SJCRH30 (cell line): ENCODE results near the gene SEMA6A. TPM values are rescaled to one million over a fixed set of nuclear protein-coding genes. Genes with fewer than 3 reads are reported as not detected.
"Not testable (repeated sequence)": the region's sequence is repeated elsewhere in the genome, so short reads cannot be mapped to it uniquely, and the experiment has no call there.

ENCODE experiments used
- DNase-seq, 2 experiments: peaks; one replicate each; pipeline ENCODE4 v3.0.0-alpha.2; 2015 to 2020
- H3K27ac ChIP-seq: fragments of 250-450 bp; sonication (Bioruptor Pico); 2 replicates; pipeline ENCODE4 v1.5.1; 2020; ENCODE audit warnings: mild to moderate bottlenecking, moderate library complexity
- H3K27me3 ChIP-seq: fragments of 250-450 bp; sonication (Bioruptor Pico); 2 replicates; pipeline ENCODE4 v1.5.1; 2020; ENCODE audit warnings: mild to moderate bottlenecking, moderate library complexity
- H3K36me3 ChIP-seq: fragments of 250-450 bp; sonication (Bioruptor Pico); 2 replicates; pipeline ENCODE4 v1.5.1; 2020; ENCODE audit warnings: mild to moderate bottlenecking, moderate library complexity
- H3K4me1 ChIP-seq: fragments of 250-450 bp; sonication (Bioruptor Pico); 2 replicates; pipeline ENCODE4 v1.5.1; 2020; ENCODE audit warnings: mild to moderate bottlenecking, moderate library complexity
- H3K4me3 ChIP-seq: fragments of 250-450 bp; sonication (Bioruptor Pico); 2 replicates; pipeline ENCODE4 v1.5.1; 2020; ENCODE audit warnings: mild to moderate bottlenecking, moderate library complexity
- H3K9me3 ChIP-seq: fragments of 250-450 bp; sonication (Bioruptor Pico); replicated peaks from 2 replicates; pipeline ENCODE4 v1.5.1; 2020; ENCODE audit warnings: mild to moderate bottlenecking, moderate library complexity
- total RNA-seq: library from RNA; depleted of rRNA; stranded (reverse); fragments of >200 nt; shearing (Covaris generic); gene quantifications from 2 replicates; pipeline ENCODE4 v1.2.3, GENCODE V29; 2014

Gene SEMA6A
- total RNA-seq, 1 experiment from 2014 or later = 63.2 TPM

DNA sequence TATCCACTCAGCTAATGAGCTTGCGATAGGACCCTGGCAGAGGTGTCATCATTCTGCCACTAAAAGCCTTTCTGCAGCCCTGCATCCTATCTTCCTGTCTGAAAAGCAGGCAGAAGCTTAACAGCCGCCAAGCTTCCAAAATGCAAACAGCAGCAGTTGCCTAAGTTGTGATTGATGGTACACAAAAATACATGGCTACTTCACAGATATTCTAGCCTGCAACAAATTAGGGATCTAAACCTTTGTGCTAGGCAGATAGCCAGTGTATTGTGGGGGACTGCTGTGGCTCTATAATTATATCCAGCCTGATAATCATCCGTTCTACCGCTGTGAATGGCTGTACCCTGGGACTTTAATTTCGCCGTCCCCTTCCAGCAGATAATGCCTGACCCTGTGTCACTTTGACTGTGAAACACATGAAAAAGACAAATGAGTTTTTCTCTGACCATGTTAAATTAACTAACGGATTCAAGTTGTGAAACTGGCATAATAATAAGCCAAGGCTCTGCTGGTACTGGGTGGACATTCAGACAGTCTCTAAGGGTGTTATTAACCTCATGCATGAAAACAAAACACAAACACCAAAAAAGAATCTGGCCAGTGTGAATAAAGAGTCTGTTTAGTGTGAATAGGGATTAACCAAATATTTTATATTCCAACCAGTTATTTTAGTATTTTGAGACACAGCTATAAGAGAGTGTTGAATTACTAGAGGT is 45.9 kb downstream of the SEMA6A start:
- H3K9me3 ChIP-seq = no peaks in the 10 kb centered on the region
- no peak overlapping the region for H3K4me3 ChIP-seq
- DNase-seq = no peak
- H3K27me3 ChIP-seq = no peaks in the 10 kb centered on the region
- H3K4me1 ChIP-seq = peaks cover 27% of the 10 kb centered on the region
- H3K36me3 ChIP-seq = peaks cover 4% of the 10 kb centered on the region; the same call in 1 of the 2 replicates
- no peak overlapping the region for H3K27ac ChIP-seq

DNA sequence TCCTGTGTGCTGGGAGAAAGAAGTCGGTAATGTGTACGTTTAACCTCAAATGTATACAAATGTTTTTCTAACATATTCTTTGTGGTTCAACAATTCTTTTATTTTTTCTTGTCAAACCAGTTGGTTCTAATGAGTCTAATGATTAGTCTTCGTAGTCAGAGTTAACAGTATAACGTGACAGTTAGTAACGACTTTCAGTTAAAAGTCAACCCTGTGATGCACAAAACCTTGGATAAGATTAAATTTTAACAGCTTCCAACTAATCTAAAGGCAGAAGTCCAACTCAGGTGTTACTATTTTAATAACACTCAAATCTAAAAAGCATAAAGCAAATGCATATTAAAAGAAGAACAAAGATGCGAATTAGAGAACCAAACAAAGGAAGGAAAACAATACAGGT is 47.0 kb downstream of the SEMA6A start:
- Histone ChIP-seq H3K9me3 (no peaks in the 10 kb centered on the region), H3K27ac (no peak overlapping the region), H3K4me3 (no peak overlapping the region), H3K4me1 (peaks cover 16% of the 10 kb centered on the region), H3K36me3 (peaks cover 4% of the 10 kb centered on the region; the same call in 1 of the 2 replicates), H3K27me3 (no peaks in the 10 kb centered on the region)
- DNase-seq = no peak

- Histone ChIP-seq H3K27me3 (no peaks in the 10 kb centered on the region), H3K9me3 (no peaks in the 10 kb centered on the region), H3K27ac (no peak overlapping the region), H3K36me3 (peaks cover 4% of the 10 kb centered on the region; the same call in 1 of the 2 replicates), H3K4me3 (no peak overlapping the region), H3K4me1 (peaks cover 21% of the 10 kb centered on the region)
- DNase-seq = no peak
Observed at GRCh38 chr5:116525674-116526073, 48.9 kb downstream of the SEMA6A start.

DNA sequence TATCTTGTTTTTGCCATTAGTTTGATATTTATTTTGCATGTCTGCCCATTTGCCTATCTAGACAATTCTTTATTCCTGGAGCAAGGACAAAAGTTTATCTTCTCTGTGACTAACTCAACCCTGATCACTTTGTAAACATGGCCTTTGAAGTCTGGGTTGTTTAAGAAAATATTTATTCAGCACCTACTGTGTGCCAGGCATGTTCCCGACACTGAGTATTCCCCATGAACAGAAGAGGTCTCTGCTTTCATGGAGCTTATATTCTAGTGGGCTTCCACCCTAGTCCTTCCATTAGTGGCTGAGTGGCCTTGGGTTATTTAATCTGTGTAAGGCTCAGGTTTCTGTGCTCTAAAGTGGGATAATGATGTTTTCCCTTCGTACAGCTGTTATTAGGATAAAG is 49.7 kb downstream of the SEMA6A start:
- H3K9me3 ChIP-seq = no peaks in the 10 kb centered on the region
- no peak overlapping the region for H3K4me3 ChIP-seq
- peaks cover 4% of the 10 kb centered on the region; the same call in 1 of the 2 replicates for H3K36me3 ChIP-seq
- no peaks in the 10 kb centered on the region for H3K27me3 ChIP-seq
- peak in 1 of 2 experiments; percentile 63 for DNase-seq
- no peak overlapping the region for H3K27ac ChIP-seq
- H3K4me1 ChIP-seq = peaks cover 22% of the 10 kb centered on the region

DNA sequence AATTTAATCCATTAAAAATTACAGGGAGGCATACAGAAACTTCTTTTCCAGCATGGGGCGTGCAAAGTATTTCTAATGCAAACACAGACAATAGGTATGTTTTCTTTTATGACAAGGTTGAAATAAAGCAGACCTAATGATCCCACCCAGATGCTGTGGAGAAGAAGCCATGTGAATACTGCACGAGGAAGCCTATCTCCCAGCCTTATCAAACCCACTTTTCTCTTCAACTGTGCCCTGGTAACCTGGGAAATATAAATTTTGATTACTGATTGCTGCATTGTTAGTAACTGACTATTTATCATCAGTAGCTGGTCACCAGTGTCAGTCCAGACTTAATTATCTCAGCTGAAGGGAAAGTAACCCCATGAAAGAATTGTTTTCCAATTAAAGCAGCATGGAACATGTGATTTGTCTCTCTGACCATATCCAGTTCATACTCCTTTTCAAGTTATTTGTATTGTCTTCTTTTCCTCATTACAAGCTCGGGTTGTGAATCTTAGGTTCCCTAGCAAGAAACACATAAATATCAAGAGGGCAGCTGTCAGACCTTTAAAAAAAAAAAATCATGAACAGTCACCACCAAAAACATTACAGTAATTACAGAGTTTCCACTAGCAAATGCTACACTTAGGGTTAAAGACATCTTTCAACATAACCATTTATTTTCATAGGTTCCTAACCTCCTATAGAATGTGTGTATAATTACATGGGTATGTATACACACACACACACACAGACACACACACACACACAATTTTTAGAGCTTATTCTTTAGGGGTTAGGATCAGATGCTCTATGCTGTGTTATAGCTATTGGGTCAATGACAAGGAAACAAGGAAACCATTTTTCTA is 50.3 kb downstream of the SEMA6A start:
- H3K27ac ChIP-seq = no peak overlapping the region
- H3K36me3 ChIP-seq = peaks cover 1% of the 10 kb centered on the region; the same call in 1 of the 2 replicates
- no peaks in the 10 kb centered on the region for H3K27me3 ChIP-seq
- DNase-seq = no peak
- H3K4me1 ChIP-seq = peaks cover 22% of the 10 kb centered on the region
- no peaks in the 10 kb centered on the region for H3K9me3 ChIP-seq
- H3K4me3 ChIP-seq = no peak overlapping the region

DNA sequence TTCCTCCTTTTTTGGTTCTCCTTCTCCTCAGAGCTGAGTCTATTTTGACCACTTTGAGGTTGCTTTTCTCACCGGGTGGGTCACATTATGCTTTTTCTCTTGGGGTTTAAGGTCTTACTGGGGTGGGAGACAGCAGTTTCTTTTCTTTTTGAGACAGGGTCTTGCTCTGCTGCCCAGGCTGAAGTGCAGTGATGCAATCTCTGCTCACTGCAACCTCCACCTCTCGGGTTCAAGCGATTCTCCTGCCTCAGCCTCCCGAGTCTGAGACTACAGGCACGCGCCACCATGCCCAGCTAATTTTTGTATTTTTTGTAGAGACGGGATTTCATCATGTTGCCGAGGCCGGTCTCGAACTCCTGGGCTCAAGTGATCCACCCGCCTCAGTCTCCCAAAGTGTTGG is 51.4 kb downstream of the SEMA6A start:
- H3K27ac ChIP-seq, H3K9me3 ChIP-seq, H3K36me3 ChIP-seq, H3K4me3 ChIP-seq, DNase-seq, H3K27me3 ChIP-seq: not testable (repeated sequence)
- peaks cover 17% of the 10 kb centered on the region for H3K4me1 ChIP-seq

DNA sequence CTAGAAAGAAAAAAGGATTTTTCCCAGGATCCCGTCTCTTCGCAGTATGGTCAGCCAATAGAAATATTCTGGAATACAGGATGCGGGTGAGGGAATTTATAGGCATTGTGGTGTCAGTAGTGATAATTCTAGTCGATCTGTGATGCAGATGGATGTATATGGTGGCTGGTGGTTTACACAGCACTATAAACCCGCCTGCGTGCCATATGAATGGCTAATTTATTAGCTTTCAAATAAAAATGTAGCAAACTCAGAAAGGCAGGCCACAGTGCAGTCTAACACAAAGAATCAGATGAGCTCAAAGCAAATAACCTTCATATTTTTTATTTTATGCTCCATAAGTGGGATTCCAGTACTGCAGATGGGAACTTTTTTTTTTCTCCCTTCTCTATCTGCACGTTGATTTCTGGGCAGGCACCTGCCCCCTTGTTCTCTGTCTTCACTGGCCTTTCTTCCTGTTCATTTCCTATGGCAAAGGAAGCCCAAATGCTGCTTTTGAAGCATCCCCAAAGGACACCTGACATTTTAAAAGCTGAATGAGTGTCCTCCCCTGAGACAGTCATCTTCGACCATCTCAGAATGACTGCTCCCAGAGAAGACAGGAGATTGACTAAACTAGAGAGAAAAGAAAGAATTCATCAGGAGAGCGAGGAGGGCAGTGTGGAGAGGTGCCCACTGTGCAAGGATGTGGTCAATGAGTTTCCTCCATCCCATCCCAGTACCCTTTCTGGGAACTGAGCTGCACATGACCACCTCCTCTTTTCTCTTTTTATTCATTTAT is 52.1 kb downstream of the SEMA6A start:
- H3K27me3 ChIP-seq = no peaks in the 10 kb centered on the region
- no peak overlapping the region for H3K4me3 ChIP-seq
- DNase-seq = no peak
- no peak overlapping the region for H3K27ac ChIP-seq
- peaks cover 3% of the 10 kb centered on the region for H3K36me3 ChIP-seq
- H3K4me1 ChIP-seq = peaks cover 17% of the 10 kb centered on the region
- no peaks in the 10 kb centered on the region for H3K9me3 ChIP-seq

GRCh38 chr5:116521173-116521872 is 53.3 kb downstream of the SEMA6A start:
- Histone ChIP-seq H3K9me3 (no peaks in the 10 kb centered on the region), H3K27me3 (no peaks in the 10 kb centered on the region; the same call in 1 of the 2 replicates), H3K4me3 (no peak overlapping the region), H3K4me1 (peaks cover 17% of the 10 kb centered on the region), H3K27ac (no peak overlapping the region), H3K36me3 (peaks cover 3% of the 10 kb centered on the region)
- DNase-seq = peak; percentile 60 to 82

GRCh38 chr5:116520771-116521170 is 53.9 kb downstream of the SEMA6A start:
- H3K36me3 ChIP-seq = peaks cover 3% of the 10 kb centered on the region
- peaks cover 17% of the 10 kb centered on the region for H3K4me1 ChIP-seq
- no peaks in the 10 kb centered on the region; the same call in 1 of the 2 replicates for H3K27me3 ChIP-seq
- DNase-seq = no peak
- no peak overlapping the region for H3K27ac ChIP-seq
- no peak overlapping the region for H3K4me3 ChIP-seq
- no peaks in the 10 kb centered on the region for H3K9me3 ChIP-seq

- Histone ChIP-seq H3K36me3 (peaks cover 6% of the 10 kb centered on the region), H3K27me3 (no peaks in the 10 kb centered on the region; the same call in 1 of the 2 replicates), H3K4me1 (peaks cover 12% of the 10 kb centered on the region), H3K4me3 (no peak overlapping the region), H3K27ac (no peak overlapping the region), H3K9me3 (no peaks in the 10 kb centered on the region)
- no peak for DNase-seq
Observed at GRCh38 chr5:116518423-116518822, 56.2 kb downstream of the SEMA6A start.

DNA sequence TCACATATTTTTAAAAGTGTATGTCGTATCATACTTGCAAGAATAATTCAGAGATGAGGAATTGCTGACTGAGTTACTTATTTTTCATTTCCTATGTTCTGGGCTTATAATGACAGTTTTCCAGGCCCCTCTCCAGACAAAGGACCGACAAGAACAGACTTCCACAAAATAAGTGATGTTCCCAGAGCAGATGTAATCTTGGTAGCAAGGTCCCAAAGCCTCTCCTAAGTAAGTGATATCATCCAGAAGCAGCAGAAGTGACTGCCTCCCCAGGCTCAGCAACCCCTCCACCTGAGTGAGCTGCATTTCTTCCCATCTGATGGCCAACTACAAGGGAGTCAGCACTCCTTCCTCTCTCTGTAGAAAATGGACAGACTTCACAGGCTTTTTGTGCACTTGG is 57.1 kb downstream of the SEMA6A start:
- H3K36me3 ChIP-seq = peaks cover 6% of the 10 kb centered on the region
- H3K27ac ChIP-seq = no peak overlapping the region
- H3K27me3 ChIP-seq = no peaks in the 10 kb centered on the region; the same call in 1 of the 2 replicates
- H3K9me3 ChIP-seq = no peaks in the 10 kb centered on the region
- H3K4me1 ChIP-seq = peaks cover 12% of the 10 kb centered on the region
- H3K4me3 ChIP-seq = no peak overlapping the region
- no peak for DNase-seq

DNA sequence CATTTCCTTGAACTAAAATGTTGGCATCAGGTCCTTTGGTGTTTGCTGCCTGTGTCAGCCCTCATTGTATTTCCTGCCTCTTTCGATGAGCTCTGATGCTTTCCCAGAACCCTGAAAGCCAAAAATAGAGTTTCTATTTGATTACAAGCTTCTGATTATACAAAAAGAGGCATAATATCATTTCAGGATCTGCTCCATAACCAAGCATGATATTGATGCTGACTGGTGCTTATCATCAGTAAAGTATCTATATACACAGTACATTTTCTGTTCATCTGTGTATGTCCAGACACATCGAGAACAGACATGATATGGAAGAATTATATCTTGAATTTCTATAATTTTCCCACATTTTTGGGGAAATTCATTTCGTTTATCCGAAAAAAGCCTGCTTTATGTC is 58.6 kb downstream of the SEMA6A start:
- no peak for DNase-seq
- H3K4me1 ChIP-seq = peaks cover 5% of the 10 kb centered on the region
- H3K36me3 ChIP-seq = peaks cover 6% of the 10 kb centered on the region
- H3K27me3 ChIP-seq = no peaks in the 10 kb centered on the region; the same call in 1 of the 2 replicates
- no peak overlapping the region for H3K4me3 ChIP-seq
- H3K9me3 ChIP-seq = no peaks in the 10 kb centered on the region
- no peak overlapping the region for H3K27ac ChIP-seq

DNA sequence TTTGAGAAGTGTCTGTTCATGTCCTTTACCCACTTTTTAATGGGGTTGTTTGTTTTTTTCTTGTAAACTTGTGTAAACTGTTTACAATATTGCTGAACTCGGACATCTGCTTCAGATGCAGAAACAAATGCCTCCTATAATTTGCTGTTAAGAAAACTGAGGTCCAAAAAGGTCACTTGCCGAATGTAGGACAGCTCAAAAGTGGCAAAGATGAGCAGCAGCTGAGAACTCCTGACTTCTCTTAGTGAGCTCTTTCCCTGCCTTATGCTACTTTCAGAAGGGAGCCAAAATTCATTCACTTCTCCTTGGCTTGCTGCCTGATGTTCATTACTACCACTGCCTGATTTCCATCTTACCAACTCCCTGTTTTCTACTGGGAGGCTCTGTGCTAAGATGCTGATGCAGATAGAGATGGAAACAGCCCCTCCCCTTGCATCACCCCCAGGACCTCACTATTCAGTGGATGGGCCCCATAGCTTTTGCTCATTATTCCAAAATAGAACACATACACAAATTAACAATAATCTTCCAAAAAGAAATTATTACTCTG is 60.1 kb downstream of the SEMA6A start:
- no peak for DNase-seq
- Histone ChIP-seq H3K4me3 (no peak overlapping the region), H3K9me3 (no peaks in the 10 kb centered on the region), H3K27ac (no peak overlapping the region), H3K4me1 (peaks cover 10% of the 10 kb centered on the region), H3K27me3 (no peaks in the 10 kb centered on the region; the same call in 1 of the 2 replicates), H3K36me3 (peaks cover 6% of the 10 kb centered on the region)

GRCh38 chr5:116510517-116510916 is 64.1 kb downstream of the SEMA6A start:
- H3K4me1 ChIP-seq = peaks cover 19% of the 10 kb centered on the region
- no peak for DNase-seq
- no peak overlapping the region for H3K27ac ChIP-seq
- no peaks in the 10 kb centered on the region for H3K9me3 ChIP-seq
- no peaks in the 10 kb centered on the region for H3K27me3 ChIP-seq
- peaks cover 4% of the 10 kb centered on the region; the same call in 1 of the 2 replicates for H3K36me3 ChIP-seq
- no peak overlapping the region for H3K4me3 ChIP-seq
